K562 (cell line): ENCODE data around the gene TBX1. TPM values are rescaled to one million over a fixed set of nuclear protein-coding genes. Genes with fewer than 3 reads are reported as not detected.
A peak's percentile ranks its signal among the peaks of the same experiment; 100 is the strongest.

Experiments used
- ETS2 ChIP-seq: IDR thresholded peaks from 2 replicates; pipeline ENCODE4 v1.6.1; 2016; ENCODE audit warnings: borderline replicate concordance, missing genetic modification characterization, mild to moderate bottlenecking, moderate library complexity, missing compliant biosample characterization; ENCODE audit not compliant: poor library complexity, severe bottlenecking
- HSF4 ChIP-seq: fragments of 250-450 bp; sonication (Bioruptor Pico); IDR thresholded peaks from 2 replicates; pipeline ENCODE4 v2.1.2; 2022; ENCODE audit warnings: mild to moderate bottlenecking, moderate library complexity, borderline replicate concordance
- SRSF7 ChIP-seq: fragments of 200-400 bp; formaldehyde crosslinking; optimal IDR thresholded peaks from 2 replicates; pipeline ENCODE3; 2017; ENCODE audit warnings: mild to moderate bottlenecking, low read depth, low read length
- SUPT5H ChIP-seq: fragments of 450-650 bp; IDR thresholded peaks from 2 replicates; pipeline ENCODE4 v1.6.1; 2016
- ZBTB8A ChIP-seq: fragments of 450-650 bp; IDR thresholded peaks from 2 replicates; pipeline ENCODE4 v1.6.1; 2018; ENCODE audit warnings: mild to moderate bottlenecking, moderate library complexity; ENCODE audit not compliant: partially characterized antibody
- ZNF134 ChIP-seq: fragments of 250-450 bp; sonication (Bioruptor Pico); conservative IDR thresholded peaks from 2 replicates; pipeline ENCODE4 v1.4.0; 2020
- polyA plus RNA-seq, 8 experiments: library from polyadenylated mRNA; depleted of rRNA in 4 of 8; stranded (reverse) in 5 of 8; unstranded in 3 of 8; fragments of >200 nt; fragmentation: Nextera tagmentation in 2 of 8; fragmentation: Illumina TruSeq in 1 of 8; extraction: Ambion mirVana in 2 of 8; extraction: Trizol in 1 of 8; gene quantifications; 2 replicates each; pipeline versions ENCODE4 v1.2.1 to v1.2.3, GENCODE V29; 2011 to 2014; ENCODE audit warnings: inconsistent platforms in 1 of 8, missing spikeins in 1 of 8
- total RNA-seq, 7 experiments: library from RNA; depleted of rRNA in 6 of 7; stranded (reverse); fragments of >200 nt in 6 of 7; fragmentation: Illumina TruSeq in 2 of 7; extraction: Trizol in 2 of 7; gene quantifications; 2 replicates each; pipeline versions ENCODE4 v1.2.1 to v1.2.3, GENCODE V29; 2011 to 2021; ENCODE audit warnings: low replicate concordance in 1 of 7
- TF ChIP-seq, protein P1 (sequence below): fragments of 250-450 bp; sonication (Bioruptor Pico); IDR thresholded peaks from 2 replicates; pipeline ENCODE4 v1.4.0; 2020; ENCODE audit warnings: mild to moderate bottlenecking, moderate library complexity
- TF ChIP-seq, protein P2 (sequence below), 3 experiments: IDR thresholded peaks in 2 of 3; conservative IDR thresholded peaks in 1 of 3; 2 replicates each; pipeline ENCODE4 v1.5.1; 2011 to 2012; ENCODE audit warnings: low read length in 3 of 3, mild to moderate bottlenecking in 3 of 3, control low read depth in 2 of 3, improper control_type of control experiment in 1 of 3, inconsistent platforms in 1 of 3, low read depth in 1 of 3, mixed read lengths in 1 of 3, moderate library complexity in 1 of 3; ENCODE audit not compliant: insufficient read depth in 2 of 3
- TF ChIP-seq, protein P3 (sequence below): fragments of 250-450 bp; sonication (Bioruptor Pico); IDR thresholded peaks from 2 replicates; pipeline ENCODE4 v1.5.0; 2021
- TF ChIP-seq, protein P4 (sequence below): sonication (generic); formaldehyde crosslinking; IDR thresholded peaks from 2 replicates; pipeline ENCODE4 v1.8.1; 2023; ENCODE audit warnings: mild to moderate bottlenecking, missing genetic modification reagents, moderate library complexity
- TF ChIP-seq, protein P5 (sequence below): fragments of 250-450 bp; sonication (Bioruptor Pico); IDR thresholded peaks from 2 replicates; pipeline ENCODE4 v1.8.0; 2022; ENCODE audit warnings: moderate library complexity, mild to moderate bottlenecking, inconsistent platforms

TBX1 gene
- total and polyA plus RNA-seq, 9 of the 15 experiments (the other 6 are each of a cell fraction or from before 2014, with no cell fraction given): 0.07 to 35.0 (median 3.9) TPM

DNA sequence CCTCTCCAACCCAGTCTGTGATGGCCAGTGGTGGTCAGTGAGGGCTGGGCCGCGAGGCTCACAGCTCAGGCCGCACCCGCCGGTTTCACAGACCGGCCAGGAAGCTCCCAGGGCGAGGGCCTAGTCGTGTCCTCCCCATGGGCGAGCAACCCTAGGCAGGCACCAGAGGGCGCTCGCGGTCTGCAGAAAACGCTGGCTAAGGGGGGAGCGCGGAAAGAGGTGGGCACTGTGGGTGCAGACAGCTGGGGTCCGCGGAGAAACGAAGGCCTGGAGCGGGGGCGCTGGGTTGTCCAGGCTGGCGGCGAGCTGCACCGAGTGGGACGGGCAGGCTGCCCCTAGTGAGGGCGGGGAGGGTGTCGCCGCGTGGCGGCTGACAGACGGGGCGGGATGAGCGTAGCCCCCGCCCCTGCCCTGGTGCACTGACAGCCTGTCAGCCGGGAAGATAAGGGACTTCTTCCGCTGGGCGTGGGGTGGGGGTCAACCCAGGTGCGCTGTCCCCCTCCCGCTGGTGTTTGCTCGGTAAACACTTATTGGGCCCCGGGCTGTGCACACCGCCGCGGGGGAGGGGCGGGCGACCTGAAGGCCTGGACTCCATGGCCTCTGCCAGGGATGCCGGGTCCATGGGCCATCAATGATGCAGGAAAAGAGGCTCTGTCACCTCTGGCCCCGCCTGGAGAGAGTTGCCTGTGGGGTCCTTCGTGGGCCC is 29.8 kb upstream of the TBX1 start (continued):
- TF ChIP-seq, protein P1, sequence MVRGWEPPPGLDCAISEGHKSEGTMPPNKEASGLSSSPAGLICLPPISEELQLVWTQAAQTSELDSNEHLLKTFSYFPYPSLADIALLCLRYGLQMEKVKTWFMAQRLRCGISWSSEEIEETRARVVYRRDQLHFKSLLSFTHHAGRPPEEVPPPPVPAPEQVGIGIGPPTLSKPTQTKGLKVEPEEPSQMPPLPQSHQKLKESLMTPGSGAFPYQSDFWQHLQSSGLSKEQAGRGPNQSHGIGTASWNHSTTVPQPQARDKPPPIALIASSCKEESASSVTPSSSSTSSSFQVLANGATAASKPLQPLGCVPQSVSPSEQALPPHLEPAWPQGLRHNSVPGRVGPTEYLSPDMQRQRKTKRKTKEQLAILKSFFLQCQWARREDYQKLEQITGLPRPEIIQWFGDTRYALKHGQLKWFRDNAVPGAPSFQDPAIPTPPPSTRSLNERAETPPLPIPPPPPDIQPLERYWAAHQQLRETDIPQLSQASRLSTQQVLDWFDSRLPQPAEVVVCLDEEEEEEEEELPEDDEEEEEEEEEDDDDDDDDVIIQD (CRISPR knock-in tag): peak; percentile 79; the same call in 1 of the 2 replicates
- TF ChIP-seq, protein P2, sequence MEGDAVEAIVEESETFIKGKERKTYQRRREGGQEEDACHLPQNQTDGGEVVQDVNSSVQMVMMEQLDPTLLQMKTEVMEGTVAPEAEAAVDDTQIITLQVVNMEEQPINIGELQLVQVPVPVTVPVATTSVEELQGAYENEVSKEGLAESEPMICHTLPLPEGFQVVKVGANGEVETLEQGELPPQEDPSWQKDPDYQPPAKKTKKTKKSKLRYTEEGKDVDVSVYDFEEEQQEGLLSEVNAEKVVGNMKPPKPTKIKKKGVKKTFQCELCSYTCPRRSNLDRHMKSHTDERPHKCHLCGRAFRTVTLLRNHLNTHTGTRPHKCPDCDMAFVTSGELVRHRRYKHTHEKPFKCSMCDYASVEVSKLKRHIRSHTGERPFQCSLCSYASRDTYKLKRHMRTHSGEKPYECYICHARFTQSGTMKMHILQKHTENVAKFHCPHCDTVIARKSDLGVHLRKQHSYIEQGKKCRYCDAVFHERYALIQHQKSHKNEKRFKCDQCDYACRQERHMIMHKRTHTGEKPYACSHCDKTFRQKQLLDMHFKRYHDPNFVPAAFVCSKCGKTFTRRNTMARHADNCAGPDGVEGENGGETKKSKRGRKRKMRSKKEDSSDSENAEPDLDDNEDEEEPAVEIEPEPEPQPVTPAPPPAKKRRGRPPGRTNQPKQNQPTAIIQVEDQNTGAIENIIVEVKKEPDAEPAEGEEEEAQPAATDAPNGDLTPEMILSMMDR (IDR thresholded peaks at IDR 0.05 in 2 of 3, conservative IDR thresholded peaks at IDR 0.05 in 1 of 3; ENCODE audit: insufficient read depth in 2 of 3, low read depth in 1 of 3, low read length in 3 of 3): peak; percentile 99 to 100 (median 100)
- TF ChIP-seq ZNF134: peak; percentile 56; the same call in 1 of the 2 replicates
- no peak for TF ChIP-seq SUPT5H
- TF ChIP-seq, protein P3, sequence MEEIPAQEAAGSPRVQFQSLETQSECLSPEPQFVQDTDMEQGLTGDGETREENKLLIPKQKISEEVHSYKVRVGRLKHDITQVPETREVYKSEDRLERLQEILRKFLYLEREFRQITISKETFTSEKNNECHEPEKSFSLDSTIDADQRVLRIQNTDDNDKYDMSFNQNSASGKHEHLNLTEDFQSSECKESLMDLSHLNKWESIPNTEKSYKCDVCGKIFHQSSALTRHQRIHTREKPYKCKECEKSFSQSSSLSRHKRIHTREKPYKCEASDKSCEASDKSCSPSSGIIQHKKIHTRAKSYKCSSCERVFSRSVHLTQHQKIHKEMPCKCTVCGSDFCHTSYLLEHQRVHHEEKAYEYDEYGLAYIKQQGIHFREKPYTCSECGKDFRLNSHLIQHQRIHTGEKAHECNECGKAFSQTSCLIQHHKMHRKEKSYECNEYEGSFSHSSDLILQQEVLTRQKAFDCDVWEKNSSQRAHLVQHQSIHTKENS (CRISPR knock-in tag): no peak
- no peak for TF ChIP-seq ZBTB8A
- TF ChIP-seq, protein P4, sequence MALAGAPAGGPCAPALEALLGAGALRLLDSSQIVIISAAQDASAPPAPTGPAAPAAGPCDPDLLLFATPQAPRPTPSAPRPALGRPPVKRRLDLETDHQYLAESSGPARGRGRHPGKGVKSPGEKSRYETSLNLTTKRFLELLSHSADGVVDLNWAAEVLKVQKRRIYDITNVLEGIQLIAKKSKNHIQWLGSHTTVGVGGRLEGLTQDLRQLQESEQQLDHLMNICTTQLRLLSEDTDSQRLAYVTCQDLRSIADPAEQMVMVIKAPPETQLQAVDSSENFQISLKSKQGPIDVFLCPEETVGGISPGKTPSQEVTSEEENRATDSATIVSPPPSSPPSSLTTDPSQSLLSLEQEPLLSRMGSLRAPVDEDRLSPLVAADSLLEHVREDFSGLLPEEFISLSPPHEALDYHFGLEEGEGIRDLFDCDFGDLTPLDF (CRISPR knock-in tag): peak; percentile 97
- TF ChIP-seq SRSF7: no peak
- TF ChIP-seq HSF4 (CRISPR knock-in tag): 0 out of 2 replicates have a peak, but pooled peaks have one; percentile 18
- TF ChIP-seq, protein P5, sequence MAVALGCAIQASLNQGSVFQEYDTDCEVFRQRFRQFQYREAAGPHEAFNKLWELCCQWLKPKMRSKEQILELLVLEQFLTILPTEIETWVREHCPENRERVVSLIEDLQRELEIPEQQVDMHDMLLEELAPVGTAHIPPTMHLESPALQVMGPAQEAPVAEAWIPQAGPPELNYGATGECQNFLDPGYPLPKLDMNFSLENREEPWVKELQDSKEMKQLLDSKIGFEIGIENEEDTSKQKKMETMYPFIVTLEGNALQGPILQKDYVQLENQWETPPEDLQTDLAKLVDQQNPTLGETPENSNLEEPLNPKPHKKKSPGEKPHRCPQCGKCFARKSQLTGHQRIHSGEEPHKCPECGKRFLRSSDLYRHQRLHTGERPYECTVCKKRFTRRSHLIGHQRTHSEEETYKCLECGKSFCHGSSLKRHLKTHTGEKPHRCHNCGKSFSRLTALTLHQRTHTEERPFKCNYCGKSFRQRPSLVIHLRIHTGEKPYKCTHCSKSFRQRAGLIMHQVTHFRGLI (CRISPR knock-in tag): no peak
- TF ChIP-seq ETS2 (tag): no peak
